Measurements from ENCODE around the gene PPP1R14B. TPM values are rescaled to one million over a fixed set of nuclear protein-coding genes. Genes with fewer than 3 reads are reported as not detected.

Gene PPP1R14B
- total and polyA plus RNA-seq, 4 donors, result 24.2 to 57.6 (median 38.3) TPM

DNA sequence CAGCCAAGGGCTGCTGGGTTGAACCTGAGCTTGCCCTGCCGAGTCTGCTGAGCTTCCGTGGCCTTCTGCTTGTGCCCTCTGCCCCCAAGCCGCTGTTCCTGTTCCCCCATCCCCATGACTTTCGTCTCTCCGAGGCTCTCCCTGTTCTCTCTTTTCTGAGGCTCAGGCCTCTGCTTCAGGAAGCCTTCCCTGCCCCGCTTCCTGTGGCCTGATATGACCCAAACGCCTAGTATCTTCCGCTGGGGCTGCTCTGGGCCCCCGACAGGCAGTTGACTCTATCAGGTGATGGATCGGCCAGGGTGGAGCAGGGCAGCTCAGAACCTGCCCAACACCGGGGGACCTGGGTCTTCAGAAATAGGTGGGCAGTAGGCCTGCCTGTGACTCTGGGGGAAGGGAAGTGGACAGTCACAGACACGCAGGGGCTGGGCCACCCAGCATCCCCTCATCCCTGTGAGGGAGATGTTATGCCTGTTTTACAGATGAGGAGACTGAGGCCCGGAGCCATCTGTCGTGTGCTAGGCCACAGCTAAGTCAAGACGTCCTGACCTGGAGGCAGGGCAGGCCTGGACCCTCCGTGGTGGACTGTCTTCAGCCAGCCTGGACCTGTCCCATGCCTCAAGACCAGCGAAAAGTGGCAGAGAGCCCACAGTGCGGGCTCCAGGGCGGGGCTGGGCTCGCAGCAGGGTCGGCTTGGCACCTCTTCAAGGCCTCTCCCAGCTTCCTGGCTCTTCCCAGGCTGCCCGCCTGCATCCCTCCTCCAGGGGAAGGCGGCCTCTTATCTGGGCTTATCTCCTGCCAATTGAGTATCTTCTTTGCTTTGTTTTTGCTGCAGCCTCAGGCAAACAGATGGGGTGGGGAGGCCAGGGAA is 21.5 kb upstream of the PPP1R14B start:
- Histone ChIP-seq H3K27me3 (ENCODE audit: control insufficient read depth in 4 of 4, insufficient read depth in 4 of 4, low read length in 3 of 4) (no peaks in the 10 kb centered on the region), H3K4me3 (ENCODE audit: low read depth in 1 of 3, low read length in 3 of 3) (peak overlapping the region in 1 of 3 donors; percentile 69), H3K36me3 (ENCODE audit: control insufficient read depth in 4 of 4, insufficient read depth in 3 of 4, low read depth in 1 of 4, low read length in 3 of 4) (peaks cover 0 to 9% (median 2%) of the 10 kb centered on the region in 4 donors), H3K4me1 (ENCODE audit: control insufficient read depth in 4 of 4, insufficient read depth in 4 of 4, low read length in 3 of 4) (peaks cover 9 to 33% (median 27%) of the 10 kb centered on the region in 4 donors), H3K9me3 (ENCODE audit: control insufficient read depth in 4 of 4, low read length in 3 of 4) (no peaks in the 10 kb centered on the region), H3K27ac (ENCODE audit: low read depth in 1 of 2, low read length in 2 of 2) (peak overlapping the region; percentile 98), H3K9ac (ENCODE audit: low read depth in 1 of 2, low read length in 2 of 2) (peak overlapping the region in 1 of 2 donors; percentile 77)
- no peak for DNase-seq (ENCODE audit: low spot score)
- peak; percentile 17 for TF ChIP-seq SP1 (IDR thresholded peaks at IDR 0.05)
- no peak for TF ChIP-seq JUND (IDR thresholded peaks at IDR 0.05)
- TF ChIP-seq, protein P1, sequence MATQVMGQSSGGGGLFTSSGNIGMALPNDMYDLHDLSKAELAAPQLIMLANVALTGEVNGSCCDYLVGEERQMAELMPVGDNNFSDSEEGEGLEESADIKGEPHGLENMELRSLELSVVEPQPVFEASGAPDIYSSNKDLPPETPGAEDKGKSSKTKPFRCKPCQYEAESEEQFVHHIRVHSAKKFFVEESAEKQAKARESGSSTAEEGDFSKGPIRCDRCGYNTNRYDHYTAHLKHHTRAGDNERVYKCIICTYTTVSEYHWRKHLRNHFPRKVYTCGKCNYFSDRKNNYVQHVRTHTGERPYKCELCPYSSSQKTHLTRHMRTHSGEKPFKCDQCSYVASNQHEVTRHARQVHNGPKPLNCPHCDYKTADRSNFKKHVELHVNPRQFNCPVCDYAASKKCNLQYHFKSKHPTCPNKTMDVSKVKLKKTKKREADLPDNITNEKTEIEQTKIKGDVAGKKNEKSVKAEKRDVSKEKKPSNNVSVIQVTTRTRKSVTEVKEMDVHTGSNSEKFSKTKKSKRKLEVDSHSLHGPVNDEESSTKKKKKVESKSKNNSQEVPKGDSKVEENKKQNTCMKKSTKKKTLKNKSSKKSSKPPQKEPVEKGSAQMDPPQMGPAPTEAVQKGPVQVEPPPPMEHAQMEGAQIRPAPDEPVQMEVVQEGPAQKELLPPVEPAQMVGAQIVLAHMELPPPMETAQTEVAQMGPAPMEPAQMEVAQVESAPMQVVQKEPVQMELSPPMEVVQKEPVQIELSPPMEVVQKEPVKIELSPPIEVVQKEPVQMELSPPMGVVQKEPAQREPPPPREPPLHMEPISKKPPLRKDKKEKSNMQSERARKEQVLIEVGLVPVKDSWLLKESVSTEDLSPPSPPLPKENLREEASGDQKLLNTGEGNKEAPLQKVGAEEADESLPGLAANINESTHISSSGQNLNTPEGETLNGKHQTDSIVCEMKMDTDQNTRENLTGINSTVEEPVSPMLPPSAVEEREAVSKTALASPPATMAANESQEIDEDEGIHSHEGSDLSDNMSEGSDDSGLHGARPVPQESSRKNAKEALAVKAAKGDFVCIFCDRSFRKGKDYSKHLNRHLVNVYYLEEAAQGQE (IDR thresholded peaks at IDR 0.05), result no peak
- peak; percentile 27 for TF ChIP-seq NR2F2 (IDR thresholded peaks at IDR 0.05)
- TF ChIP-seq RXRA (IDR thresholded peaks at IDR 0.05), result peak in 1 of 2 donors; percentile 26
- WGBS, result 49% methylated on average over 23 of the region's 23 CpGs

DNA sequence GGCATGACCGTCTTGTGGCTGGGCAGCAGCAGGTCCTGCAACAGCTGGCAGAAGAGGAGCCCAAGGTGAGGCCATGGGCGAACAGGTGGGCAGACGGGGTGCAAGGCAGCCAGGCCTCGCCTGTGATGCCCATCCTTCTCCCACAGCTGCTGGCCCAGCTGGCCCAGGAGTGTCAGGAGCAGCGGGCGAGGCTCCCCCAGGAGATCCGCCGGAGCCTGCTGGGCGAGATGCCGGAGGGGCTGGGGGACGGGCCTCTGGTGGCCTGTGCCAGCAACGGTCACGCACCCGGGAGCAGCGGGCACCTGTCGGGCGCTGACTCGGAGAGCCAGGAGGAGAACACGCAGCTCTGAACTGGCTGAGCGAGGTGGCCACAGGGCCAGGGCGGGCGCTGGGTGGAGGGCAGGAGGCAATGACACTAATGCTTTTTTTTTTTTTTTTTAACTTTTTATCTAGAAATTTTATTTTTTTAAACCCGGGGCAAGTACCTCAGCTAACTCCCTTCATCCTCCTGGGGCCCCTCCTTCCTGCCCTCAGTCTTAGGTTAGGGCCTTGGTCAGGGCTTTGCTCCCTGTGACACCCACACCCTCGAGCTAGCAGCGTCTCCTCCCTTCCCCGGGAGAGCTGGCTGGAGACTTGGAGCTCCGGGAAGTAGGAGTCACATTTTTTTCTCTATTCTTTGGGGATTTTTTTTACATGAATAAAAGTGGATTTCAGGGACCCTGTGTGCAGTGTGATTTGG is 20.6 kb upstream of the PPP1R14B start:
- H3K4me3 ChIP-seq (ENCODE audit: low read depth in 1 of 3, low read length in 3 of 3), result no peak overlapping the region
- peak overlapping the region; percentile 98 for H3K27ac ChIP-seq (ENCODE audit: low read depth in 1 of 2, low read length in 2 of 2)
- H3K9me3 ChIP-seq (ENCODE audit: control insufficient read depth in 4 of 4, low read length in 3 of 4), result no peaks in the 10 kb centered on the region
- peaks cover 0 to 9% (median 2%) of the 10 kb centered on the region in 4 donors for H3K36me3 ChIP-seq (ENCODE audit: control insufficient read depth in 4 of 4, insufficient read depth in 3 of 4, low read depth in 1 of 4, low read length in 3 of 4)
- 80% methylated on average over 27 of the region's 27 CpGs for WGBS
- H3K9ac ChIP-seq (ENCODE audit: low read depth in 1 of 2, low read length in 2 of 2), result no peak overlapping the region
- peaks cover 5 to 27% (median 20%) of the 10 kb centered on the region in 4 donors for H3K4me1 ChIP-seq (ENCODE audit: control insufficient read depth in 4 of 4, insufficient read depth in 4 of 4, low read length in 3 of 4)
- TF ChIP-seq HNF4G (IDR thresholded peaks at IDR 0.05) (no peak), JUND (IDR thresholded peaks at IDR 0.05) (no peak), NR2F2 (IDR thresholded peaks at IDR 0.05) (no peak), EGR1 (IDR thresholded peaks at IDR 0.05; ENCODE audit: low read depth in 2 of 2) (no peak)
- TF ChIP-seq, protein P2, sequence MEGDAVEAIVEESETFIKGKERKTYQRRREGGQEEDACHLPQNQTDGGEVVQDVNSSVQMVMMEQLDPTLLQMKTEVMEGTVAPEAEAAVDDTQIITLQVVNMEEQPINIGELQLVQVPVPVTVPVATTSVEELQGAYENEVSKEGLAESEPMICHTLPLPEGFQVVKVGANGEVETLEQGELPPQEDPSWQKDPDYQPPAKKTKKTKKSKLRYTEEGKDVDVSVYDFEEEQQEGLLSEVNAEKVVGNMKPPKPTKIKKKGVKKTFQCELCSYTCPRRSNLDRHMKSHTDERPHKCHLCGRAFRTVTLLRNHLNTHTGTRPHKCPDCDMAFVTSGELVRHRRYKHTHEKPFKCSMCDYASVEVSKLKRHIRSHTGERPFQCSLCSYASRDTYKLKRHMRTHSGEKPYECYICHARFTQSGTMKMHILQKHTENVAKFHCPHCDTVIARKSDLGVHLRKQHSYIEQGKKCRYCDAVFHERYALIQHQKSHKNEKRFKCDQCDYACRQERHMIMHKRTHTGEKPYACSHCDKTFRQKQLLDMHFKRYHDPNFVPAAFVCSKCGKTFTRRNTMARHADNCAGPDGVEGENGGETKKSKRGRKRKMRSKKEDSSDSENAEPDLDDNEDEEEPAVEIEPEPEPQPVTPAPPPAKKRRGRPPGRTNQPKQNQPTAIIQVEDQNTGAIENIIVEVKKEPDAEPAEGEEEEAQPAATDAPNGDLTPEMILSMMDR (IDR thresholded peaks at IDR 0.05; ENCODE audit: low read depth, low read length, missing input control), result no peak
- H3K27me3 ChIP-seq (ENCODE audit: control insufficient read depth in 4 of 4, insufficient read depth in 4 of 4, low read length in 3 of 4), result no peaks in the 10 kb centered on the region
- DNase-seq (ENCODE audit: low spot score), result no peak

DNA sequence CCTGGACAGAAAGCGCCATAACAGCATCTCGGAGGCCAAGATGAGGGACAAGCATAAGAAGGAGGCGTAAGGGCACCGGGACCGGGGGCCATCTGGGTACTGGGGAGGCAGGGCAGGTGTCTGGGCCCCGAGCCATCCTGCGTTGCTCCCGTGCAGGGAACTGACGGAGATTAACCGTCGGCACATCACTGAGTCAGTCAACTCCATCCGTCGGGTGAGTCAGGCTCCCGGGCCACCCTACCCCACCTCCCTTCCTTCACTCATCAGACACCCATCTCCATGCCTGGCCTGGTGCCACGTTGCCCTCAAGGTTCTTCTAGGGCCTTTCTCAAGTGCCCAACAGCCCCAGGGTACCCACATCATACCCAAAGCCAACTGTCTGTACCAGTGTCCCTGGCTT is 19.6 kb upstream of the PPP1R14B start:
- no peak overlapping the region for H3K9ac ChIP-seq (ENCODE audit: low read depth in 1 of 2, low read length in 2 of 2)
- DNase-seq (ENCODE audit: low spot score), result no peak
- TF ChIP-seq FOXA2 (IDR thresholded peaks at IDR 0.05) (no peak), FOXA1 (IDR thresholded peaks at IDR 0.05) (no peak)
- TF ChIP-seq, protein P3, sequence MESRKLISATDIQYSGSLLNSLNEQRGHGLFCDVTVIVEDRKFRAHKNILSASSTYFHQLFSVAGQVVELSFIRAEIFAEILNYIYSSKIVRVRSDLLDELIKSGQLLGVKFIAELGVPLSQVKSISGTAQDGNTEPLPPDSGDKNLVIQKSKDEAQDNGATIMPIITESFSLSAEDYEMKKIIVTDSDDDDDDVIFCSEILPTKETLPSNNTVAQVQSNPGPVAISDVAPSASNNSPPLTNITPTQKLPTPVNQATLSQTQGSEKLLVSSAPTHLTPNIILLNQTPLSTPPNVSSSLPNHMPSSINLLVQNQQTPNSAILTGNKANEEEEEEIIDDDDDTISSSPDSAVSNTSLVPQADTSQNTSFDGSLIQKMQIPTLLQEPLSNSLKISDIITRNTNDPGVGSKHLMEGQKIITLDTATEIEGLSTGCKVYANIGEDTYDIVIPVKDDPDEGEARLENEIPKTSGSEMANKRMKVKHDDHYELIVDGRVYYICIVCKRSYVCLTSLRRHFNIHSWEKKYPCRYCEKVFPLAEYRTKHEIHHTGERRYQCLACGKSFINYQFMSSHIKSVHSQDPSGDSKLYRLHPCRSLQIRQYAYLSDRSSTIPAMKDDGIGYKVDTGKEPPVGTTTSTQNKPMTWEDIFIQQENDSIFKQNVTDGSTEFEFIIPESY (IDR thresholded peaks at IDR 0.05), result no peak
- TF ChIP-seq, protein P4, sequence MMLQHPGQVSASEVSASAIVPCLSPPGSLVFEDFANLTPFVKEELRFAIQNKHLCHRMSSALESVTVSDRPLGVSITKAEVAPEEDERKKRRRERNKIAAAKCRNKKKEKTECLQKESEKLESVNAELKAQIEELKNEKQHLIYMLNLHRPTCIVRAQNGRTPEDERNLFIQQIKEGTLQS (IDR thresholded peaks at IDR 0.05), result no peak

More for the DNA sequence above, 19.6 kb upstream of the PPP1R14B start:
- H3K4me3 ChIP-seq (ENCODE audit: low read depth in 1 of 3, low read length in 3 of 3), result no peak overlapping the region
- no peaks in the 10 kb centered on the region for H3K27me3 ChIP-seq (ENCODE audit: control insufficient read depth in 4 of 4, insufficient read depth in 4 of 4, low read length in 3 of 4)
- WGBS, result 97% methylated on average over 15 of the region's 15 CpGs
- no peak overlapping the region for H3K27ac ChIP-seq (ENCODE audit: low read depth in 1 of 2, low read length in 2 of 2)
- peaks cover 0 to 9% (median 3%) of the 10 kb centered on the region in 4 donors for H3K36me3 ChIP-seq (ENCODE audit: control insufficient read depth in 4 of 4, insufficient read depth in 3 of 4, low read depth in 1 of 4, low read length in 3 of 4)
- peaks cover 5 to 17% (median 14%) of the 10 kb centered on the region in 4 donors for H3K4me1 ChIP-seq (ENCODE audit: control insufficient read depth in 4 of 4, insufficient read depth in 4 of 4, low read length in 3 of 4)
- no peaks in the 10 kb centered on the region for H3K9me3 ChIP-seq (ENCODE audit: control insufficient read depth in 4 of 4, low read length in 3 of 4)
